ENCODE results near the gene LEF1. TPM values are rescaled to one million over a fixed set of nuclear protein-coding genes. Genes with fewer than 3 reads are reported as not detected.

LEF1 gene
- total RNA-seq, 1 experiment from 2014 or later, result 0.54 TPM

DNA sequence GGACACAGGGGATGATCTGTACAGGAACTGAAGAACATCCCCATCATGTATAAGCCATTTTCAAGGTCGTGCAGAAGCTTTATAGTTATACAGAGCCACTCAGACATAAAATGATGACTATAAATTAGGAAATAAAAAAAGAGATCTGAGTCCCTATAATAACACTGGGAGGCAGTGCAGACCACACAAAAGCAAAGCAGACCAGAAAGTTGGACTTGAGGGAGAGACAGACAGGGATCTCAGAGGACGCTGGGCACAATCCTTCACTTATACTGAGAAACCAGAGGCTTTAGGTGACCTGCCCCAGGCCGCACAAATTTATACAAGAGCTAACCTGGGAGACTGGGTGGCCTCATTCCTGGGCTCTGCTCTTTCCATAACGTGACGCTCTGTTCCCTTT lies 108.6 kb downstream of the LEF1 start:
- intact Hi-C loops (cut with micrococcal nuclease; ENCODE audit: unreplicated experiment), result loop anchor here (10.0 kb wide), 1 partner anchor 515 kb away; no protein-coding TSS in a partner anchor
- peak; percentile 82 for ATAC-seq

DNA sequence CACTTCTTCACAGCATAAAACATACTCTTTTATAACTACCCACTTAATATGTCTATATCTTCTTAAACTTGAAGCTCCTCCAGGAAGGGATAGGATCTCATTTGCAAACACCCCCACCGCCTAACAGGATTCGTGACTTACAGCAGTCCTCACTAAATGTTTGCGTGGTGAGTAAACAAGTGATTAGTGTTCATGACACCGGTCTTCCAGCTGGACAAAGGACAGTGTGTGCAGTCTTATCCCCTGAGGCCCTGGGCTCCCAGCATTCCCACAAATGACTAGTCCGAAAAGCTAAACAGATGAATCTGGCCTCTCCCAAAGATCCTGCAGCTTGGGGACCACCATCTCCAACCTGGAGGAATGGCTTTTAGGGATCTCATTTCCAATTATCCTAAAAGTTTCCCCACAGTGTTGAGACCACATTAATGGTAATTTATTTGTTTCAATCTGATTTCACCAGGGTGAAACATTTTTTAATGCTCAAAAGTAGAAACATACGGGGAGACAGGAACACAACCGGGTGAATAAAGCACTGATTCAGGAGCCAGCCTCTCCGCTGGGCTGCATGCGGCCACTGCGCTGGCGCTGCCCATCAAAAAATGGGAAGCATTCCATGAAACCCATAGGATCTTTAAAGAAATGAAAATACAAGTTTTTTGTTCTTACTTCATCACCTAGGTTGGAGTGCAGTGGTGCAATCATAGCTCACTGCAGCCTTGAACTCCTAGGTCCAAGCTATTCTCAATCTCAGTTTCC lies 109.9 kb downstream of the LEF1 start:
- Histone ChIP-seq H3K4me1 (ENCODE audit: control insufficient read depth, insufficient read depth, low read length) (no peaks in the 10 kb centered on the region), H3K4me3 (ENCODE audit: low read depth in 2 of 2, low read length in 2 of 2) (no peak overlapping the region), H3K9me3 (ENCODE audit: control insufficient read depth, insufficient read depth, low read depth, low read length) (no peaks in the 10 kb centered on the region), H3K36me3 (ENCODE audit: control insufficient read depth, insufficient read depth, low read length) (no peaks in the 10 kb centered on the region), H3K27ac (ENCODE audit: low read length) (no peak overlapping the region), H3K27me3 (ENCODE audit: control insufficient read depth, insufficient read depth, low read length) (no peaks in the 10 kb centered on the region; the same call in 1 of the 2 replicates)
- DNase-seq (ENCODE audit: low read depth, low spot score), result no peak
- BruUV-seq (replicated peaks), result no TSS peak
- intact Hi-C loops (cut with micrococcal nuclease; ENCODE audit: unreplicated experiment) (no loop called here), in situ Hi-C loops (cut with HindIII; ENCODE audit: low pct_unique_long_range_greater_than_20kb, low sequenced_read_pairs) (no loop called here)
- ChIA-PET POLR2A (interaction anchor here (0.6 kb wide), 1 partner anchor 371 kb away, joined by 4 read pairs; no protein-coding TSS in a partner anchor), CTCF (interaction anchor here (0.6 kb wide), 1 partner anchor 514 kb away, joined by 4 read pairs; no protein-coding TSS in a partner anchor)
- ATAC-seq, result peak; percentile 87
- no peak for TF ChIP-seq SIN3A (IDR thresholded peaks at IDR 0.05; ENCODE audit: borderline replicate concordance, insufficient read depth, low read depth, low read length)
- TF ChIP-seq TCF7L2 (IDR thresholded peaks at IDR 0.05; ENCODE audit: low read depth, low read length), result no peak
- no peak for TF ChIP-seq POLR2AphosphoS5 (IDR thresholded peaks at IDR 0.05; ENCODE audit: low read depth, low read length)
- TF ChIP-seq, protein P1, sequence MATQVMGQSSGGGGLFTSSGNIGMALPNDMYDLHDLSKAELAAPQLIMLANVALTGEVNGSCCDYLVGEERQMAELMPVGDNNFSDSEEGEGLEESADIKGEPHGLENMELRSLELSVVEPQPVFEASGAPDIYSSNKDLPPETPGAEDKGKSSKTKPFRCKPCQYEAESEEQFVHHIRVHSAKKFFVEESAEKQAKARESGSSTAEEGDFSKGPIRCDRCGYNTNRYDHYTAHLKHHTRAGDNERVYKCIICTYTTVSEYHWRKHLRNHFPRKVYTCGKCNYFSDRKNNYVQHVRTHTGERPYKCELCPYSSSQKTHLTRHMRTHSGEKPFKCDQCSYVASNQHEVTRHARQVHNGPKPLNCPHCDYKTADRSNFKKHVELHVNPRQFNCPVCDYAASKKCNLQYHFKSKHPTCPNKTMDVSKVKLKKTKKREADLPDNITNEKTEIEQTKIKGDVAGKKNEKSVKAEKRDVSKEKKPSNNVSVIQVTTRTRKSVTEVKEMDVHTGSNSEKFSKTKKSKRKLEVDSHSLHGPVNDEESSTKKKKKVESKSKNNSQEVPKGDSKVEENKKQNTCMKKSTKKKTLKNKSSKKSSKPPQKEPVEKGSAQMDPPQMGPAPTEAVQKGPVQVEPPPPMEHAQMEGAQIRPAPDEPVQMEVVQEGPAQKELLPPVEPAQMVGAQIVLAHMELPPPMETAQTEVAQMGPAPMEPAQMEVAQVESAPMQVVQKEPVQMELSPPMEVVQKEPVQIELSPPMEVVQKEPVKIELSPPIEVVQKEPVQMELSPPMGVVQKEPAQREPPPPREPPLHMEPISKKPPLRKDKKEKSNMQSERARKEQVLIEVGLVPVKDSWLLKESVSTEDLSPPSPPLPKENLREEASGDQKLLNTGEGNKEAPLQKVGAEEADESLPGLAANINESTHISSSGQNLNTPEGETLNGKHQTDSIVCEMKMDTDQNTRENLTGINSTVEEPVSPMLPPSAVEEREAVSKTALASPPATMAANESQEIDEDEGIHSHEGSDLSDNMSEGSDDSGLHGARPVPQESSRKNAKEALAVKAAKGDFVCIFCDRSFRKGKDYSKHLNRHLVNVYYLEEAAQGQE (IDR thresholded peaks at IDR 0.05; ENCODE audit: insufficient read depth in 1 of 2, low read depth in 2 of 2, low read length in 1 of 2), result no peak
- TF ChIP-seq, protein P2, sequence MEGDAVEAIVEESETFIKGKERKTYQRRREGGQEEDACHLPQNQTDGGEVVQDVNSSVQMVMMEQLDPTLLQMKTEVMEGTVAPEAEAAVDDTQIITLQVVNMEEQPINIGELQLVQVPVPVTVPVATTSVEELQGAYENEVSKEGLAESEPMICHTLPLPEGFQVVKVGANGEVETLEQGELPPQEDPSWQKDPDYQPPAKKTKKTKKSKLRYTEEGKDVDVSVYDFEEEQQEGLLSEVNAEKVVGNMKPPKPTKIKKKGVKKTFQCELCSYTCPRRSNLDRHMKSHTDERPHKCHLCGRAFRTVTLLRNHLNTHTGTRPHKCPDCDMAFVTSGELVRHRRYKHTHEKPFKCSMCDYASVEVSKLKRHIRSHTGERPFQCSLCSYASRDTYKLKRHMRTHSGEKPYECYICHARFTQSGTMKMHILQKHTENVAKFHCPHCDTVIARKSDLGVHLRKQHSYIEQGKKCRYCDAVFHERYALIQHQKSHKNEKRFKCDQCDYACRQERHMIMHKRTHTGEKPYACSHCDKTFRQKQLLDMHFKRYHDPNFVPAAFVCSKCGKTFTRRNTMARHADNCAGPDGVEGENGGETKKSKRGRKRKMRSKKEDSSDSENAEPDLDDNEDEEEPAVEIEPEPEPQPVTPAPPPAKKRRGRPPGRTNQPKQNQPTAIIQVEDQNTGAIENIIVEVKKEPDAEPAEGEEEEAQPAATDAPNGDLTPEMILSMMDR (IDR thresholded peaks at IDR 0.05), result no peak

More for the DNA sequence above, 108.6 kb downstream of the LEF1 start:
- Histone ChIP-seq H3K27me3 (ENCODE audit: control insufficient read depth, insufficient read depth, low read length) (no peaks in the 10 kb centered on the region), H3K36me3 (ENCODE audit: control insufficient read depth, insufficient read depth, low read length) (no peaks in the 10 kb centered on the region), H3K9me3 (ENCODE audit: control insufficient read depth, insufficient read depth, low read depth, low read length) (no peaks in the 10 kb centered on the region), H3K4me3 (ENCODE audit: low read depth in 2 of 2, low read length in 2 of 2) (no peak overlapping the region), H3K4me1 (ENCODE audit: control insufficient read depth, insufficient read depth, low read length) (no peaks in the 10 kb centered on the region), H3K27ac (ENCODE audit: low read length) (no peak overlapping the region)
- POLR2A ChIA-PET, result no interaction called here
- no peak for TF ChIP-seq SIN3A (IDR thresholded peaks at IDR 0.05; ENCODE audit: borderline replicate concordance, insufficient read depth, low read depth, low read length)
- TF ChIP-seq, protein P2 (IDR thresholded peaks at IDR 0.05), result peak; percentile 53
- DNase-seq (ENCODE audit: low read depth, low spot score), result peak; percentile 45
- CTCF ChIA-PET, result no interaction called here
- BruUV-seq (replicated peaks), result no TSS peak
- in situ Hi-C loops (cut with HindIII; ENCODE audit: low pct_unique_long_range_greater_than_20kb, low sequenced_read_pairs), result no loop called here
